Omental fat pad (tissue), 4 donors: ENCODE measurements around the gene BTG4. TPM values are rescaled to one million over a fixed set of nuclear protein-coding genes. Genes with fewer than 3 reads are reported as not detected.

Source experiments
- ATAC-seq: fragments of 150-250 bp; one replicate; pipeline ENCODE4 v1.9.1; 2016; ENCODE audit warnings: mild to moderate bottlenecking, moderate library complexity; ENCODE audit not compliant: low FRiP score
- DNase-seq: peaks from one replicate; pipeline ENCODE4 v3.0.0-alpha.2; 2019; ENCODE audit warnings: low spot score
- total RNA-seq, 4 donors: library from RNA; depleted of rRNA; stranded (reverse); fragments of >200 nt; gene quantifications; one replicate each; pipeline ENCODE4 v1.1.0, GENCODE V29; 2016
- TF ChIP-seq, protein P1 (sequence below), 3 donors: fragments of 450-650 bp; IDR thresholded peaks; one replicate each; pipeline ENCODE4 v1.5.1; 2016 to 2017; ENCODE audit warnings: antibody characterized with exemption in 3 of 3, mild to moderate bottlenecking in 3 of 3, moderate library complexity in 2 of 3

BTG4 gene
- total RNA-seq, 4 donors from 2014 or later: not detected

GRCh38 chr11:111456859-111457730 lies 55.1 kb downstream of the BTG4 start:
- ATAC-seq (no peak), DNase-seq (no peak)
- TF ChIP-seq, protein P1, sequence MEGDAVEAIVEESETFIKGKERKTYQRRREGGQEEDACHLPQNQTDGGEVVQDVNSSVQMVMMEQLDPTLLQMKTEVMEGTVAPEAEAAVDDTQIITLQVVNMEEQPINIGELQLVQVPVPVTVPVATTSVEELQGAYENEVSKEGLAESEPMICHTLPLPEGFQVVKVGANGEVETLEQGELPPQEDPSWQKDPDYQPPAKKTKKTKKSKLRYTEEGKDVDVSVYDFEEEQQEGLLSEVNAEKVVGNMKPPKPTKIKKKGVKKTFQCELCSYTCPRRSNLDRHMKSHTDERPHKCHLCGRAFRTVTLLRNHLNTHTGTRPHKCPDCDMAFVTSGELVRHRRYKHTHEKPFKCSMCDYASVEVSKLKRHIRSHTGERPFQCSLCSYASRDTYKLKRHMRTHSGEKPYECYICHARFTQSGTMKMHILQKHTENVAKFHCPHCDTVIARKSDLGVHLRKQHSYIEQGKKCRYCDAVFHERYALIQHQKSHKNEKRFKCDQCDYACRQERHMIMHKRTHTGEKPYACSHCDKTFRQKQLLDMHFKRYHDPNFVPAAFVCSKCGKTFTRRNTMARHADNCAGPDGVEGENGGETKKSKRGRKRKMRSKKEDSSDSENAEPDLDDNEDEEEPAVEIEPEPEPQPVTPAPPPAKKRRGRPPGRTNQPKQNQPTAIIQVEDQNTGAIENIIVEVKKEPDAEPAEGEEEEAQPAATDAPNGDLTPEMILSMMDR (IDR thresholded peaks at IDR 0.05): no peak

GRCh38 chr11:111456086-111456858 lies 55.9 kb downstream of the BTG4 start:
- no peak for ATAC-seq
- TF ChIP-seq, protein P1 (IDR thresholded peaks at IDR 0.05): no peak
- DNase-seq: no peak

DNA sequence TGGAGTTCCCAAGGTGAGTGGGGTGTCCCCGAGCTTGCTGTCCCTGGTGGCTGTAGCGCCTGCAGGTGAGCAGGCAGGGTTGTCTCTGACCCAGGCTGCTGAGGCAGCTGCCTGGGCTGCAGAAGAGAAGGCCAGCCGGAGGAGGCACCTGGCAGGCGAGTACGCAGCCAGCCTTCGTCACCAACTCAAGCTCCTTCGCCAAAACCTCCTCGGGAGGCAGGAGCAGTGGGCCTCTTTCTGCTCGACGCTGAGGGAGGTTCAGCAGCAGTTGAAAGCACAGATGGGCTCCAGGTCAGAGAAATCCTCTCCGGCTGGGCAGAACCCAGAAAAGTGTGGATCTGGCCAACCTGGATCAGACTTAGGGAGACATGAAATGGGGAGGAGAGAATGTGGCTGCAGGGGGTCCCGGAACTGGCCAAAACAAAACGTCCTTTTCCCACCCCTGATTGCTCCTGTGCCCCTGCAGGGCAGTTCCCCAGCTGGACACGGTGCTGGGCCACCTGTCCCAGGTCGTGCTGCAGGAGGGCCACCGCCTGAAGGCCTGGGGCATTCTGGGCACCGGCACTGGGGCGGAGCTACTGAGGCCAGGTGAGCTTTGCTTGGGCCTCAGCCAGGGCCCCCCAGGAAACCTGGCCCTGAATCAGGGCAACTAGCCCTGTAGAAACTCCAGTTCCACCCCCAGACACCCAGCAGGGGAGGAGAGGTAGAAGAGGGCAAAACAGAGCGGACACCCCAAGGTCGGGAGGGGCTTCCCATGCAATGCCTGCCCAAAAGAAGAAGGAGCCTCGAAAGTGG lies 56.7 kb downstream of the BTG4 start:
- DNase-seq: no peak
- no peak for ATAC-seq
- TF ChIP-seq, protein P1 (IDR thresholded peaks at IDR 0.05): no peak

DNA sequence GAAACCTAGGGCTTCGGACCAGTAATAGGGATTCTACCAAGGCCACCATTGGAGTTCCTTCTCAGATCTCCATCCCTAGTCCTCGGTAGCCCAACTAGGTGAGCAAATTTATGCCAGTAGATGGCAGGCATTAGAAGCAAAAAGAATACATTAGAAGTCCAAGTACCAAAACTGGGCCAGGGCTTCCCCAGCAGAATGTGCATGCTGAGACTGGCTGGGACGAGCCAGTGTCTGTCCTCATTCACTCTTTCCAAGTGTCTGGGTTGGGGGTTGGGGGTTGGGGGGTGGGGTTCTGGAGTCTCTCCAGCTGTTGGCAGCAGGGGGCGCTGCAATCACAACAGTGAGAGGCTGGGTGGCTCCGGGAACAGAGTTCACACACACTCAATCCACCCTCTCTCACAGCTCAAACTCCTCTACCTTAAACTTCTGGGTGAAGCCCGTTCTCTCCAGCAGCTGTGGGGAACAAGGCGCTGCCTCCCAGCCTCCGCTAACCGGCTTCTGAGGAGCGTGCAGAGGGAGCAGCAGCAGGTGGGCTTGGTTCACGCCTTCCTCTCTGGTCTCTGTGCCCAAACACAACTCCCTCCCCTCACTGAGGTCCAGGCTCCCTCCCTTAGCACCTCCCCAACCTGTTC lies 57.5 kb downstream of the BTG4 start:
- TF ChIP-seq, protein P1 (IDR thresholded peaks at IDR 0.05): no peak
- DNase-seq (no peak), ATAC-seq (peak; percentile 57)

DNA sequence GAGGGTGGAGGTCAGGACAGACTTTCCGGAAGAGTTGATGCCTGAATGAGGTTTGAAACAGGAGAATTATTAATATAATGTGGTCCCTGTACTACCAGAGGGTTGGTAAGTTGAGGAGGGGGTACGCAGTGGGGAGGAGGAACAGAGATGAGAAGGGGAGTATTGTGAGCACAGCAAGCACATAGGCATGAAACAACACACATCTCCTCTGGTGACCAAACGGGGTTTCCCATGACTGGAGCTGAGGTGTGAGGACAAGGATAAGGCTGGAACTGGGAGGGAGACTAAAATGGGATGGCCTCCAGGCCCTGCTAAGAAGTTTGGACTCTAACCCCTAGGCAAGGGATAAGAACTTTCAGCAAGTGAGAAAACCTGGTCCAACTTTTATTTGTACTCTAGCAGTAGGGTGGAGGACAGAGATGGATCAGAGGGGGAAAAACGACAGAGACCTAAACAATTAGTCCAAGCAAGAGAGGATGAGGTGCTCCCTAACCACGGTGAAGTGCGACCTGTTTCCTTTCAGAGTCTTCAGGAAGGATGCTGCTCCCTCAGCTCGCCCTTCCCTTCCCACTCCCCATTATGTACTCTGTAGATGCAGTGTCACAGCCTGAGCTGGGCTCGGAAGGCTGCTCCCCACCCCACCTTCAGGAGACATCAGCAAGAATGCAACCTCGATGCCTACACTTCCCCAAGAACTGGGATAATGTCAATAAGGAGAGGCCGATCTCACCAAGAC lies 59.2 kb downstream of the BTG4 start:
- TF ChIP-seq, protein P1 (IDR thresholded peaks at IDR 0.05): no peak
- ATAC-seq: no peak
- no peak for DNase-seq

DNA sequence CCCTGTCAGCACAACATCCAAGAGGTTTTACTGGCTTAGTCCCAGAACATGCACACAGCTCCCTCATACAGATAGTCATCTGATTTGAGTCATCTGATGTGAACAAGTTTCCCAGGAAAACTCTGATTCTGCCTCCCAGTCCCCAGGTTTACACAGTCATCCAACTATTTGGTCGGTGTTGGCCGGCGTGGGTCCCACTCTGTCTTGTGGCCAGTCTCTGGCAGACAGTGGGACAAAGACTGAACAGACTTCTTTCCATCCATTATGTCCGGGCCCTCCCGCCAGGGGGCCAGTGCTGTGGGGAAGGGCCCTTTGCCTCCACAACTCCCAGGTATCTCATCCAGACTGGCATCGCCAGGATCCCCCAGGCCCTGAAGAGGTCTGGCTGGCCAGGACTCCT lies 60.0 kb downstream of the BTG4 start:
- TF ChIP-seq, protein P1 (IDR thresholded peaks at IDR 0.05): no peak
- no peak for DNase-seq
- no peak for ATAC-seq
